GM12875 (cell line): ENCODE measurements around the gene GFPT2.

Experiments
- H3K4me3 ChIP-seq: one replicate; pipeline ENCODE4 v1.5.1; 2011; ENCODE audit warnings: low read depth, low read length, control low read depth
- TF ChIP-seq, protein P1 (sequence below): IDR thresholded peaks from 2 replicates; pipeline ENCODE4 v1.5.1; 2011; ENCODE audit warnings: low read depth, mild to moderate bottlenecking, control low read depth, inconsistent platforms, low read length, moderate library complexity, borderline replicate concordance; ENCODE audit not compliant: insufficient read depth

Gene GFPT2

DNA sequence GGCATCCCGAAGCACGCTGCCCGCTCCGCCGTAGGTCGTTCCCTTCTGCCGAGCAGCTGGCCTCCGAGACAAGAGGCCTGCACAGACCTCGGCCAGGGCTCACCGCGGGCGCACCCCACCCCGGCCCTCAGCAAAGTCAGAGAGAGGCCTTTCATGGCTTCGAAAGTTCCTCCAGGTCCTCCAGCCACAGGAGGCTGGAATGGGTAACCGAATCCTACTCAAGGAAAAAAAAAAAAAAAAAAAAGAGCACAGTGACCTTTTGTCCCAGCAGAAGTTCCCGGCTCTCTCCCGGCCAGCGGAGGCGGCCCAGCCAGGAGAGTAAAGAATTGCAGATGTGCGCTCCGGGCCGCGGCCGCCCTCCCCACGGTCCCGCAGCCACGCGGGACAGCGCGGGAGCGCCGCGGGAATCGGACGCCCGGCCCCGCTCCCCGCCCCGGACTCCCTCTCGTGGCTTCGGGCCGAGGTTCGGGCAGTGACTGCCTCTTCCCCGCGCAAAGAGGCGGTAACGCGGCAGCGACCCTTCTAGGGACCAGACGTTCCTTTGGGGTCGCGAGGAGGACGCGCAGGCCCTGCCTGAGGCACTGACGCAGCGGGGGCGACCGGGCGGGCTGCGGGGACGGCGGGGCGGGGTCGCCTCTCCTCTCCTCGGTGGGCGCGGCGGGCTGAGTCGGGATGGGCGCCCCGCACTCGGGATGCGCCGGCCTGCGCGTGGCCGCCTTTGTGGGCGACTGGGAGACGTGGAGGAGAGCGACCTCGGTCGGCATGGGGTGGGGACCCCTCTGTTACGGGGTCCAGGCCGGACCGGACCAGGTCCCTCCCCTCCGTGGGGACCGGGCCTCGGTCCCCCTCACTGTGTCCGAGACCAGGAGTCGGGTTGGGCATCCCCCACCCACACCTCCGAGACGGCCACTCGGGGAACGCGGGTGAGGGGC is 754 bp downstream of the GFPT2 start:
- no peak overlapping the region for H3K4me3 ChIP-seq
- TF ChIP-seq, protein P1, sequence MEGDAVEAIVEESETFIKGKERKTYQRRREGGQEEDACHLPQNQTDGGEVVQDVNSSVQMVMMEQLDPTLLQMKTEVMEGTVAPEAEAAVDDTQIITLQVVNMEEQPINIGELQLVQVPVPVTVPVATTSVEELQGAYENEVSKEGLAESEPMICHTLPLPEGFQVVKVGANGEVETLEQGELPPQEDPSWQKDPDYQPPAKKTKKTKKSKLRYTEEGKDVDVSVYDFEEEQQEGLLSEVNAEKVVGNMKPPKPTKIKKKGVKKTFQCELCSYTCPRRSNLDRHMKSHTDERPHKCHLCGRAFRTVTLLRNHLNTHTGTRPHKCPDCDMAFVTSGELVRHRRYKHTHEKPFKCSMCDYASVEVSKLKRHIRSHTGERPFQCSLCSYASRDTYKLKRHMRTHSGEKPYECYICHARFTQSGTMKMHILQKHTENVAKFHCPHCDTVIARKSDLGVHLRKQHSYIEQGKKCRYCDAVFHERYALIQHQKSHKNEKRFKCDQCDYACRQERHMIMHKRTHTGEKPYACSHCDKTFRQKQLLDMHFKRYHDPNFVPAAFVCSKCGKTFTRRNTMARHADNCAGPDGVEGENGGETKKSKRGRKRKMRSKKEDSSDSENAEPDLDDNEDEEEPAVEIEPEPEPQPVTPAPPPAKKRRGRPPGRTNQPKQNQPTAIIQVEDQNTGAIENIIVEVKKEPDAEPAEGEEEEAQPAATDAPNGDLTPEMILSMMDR, result no peak

DNA sequence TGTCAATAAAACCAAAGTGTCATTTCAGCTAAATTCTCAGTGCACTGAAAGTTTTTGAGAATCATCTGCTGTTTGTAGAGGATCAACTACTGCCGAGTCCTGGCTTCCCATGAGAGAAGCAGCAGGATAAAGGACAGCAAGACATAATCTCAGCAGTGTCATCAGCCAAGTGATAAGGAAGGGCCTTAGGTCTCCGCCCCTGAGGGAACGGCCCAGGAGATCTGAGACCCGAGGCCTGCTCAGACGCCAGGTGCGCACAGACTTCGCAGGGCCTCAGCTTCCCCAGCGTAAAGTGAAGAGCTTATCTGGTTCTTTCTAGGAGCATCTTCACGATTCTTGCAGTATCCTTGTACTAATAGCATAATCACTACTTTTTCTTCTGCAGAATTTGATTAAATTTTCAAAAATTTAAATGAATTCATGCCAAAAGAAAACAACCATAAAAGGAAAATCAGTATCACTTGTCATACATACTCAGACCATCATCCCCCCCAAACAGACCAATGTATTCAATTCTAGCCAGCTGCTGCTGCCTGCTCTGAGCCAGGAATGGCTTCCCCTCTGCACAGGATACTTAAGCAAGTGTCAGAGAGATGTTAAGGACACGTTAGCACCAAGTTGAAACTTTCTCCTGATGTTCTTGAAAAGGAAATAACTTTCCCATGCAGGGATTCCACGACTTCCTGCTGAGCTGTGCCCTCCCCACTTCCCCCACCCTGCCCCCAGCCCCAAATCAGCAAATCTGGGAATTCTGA is 2.2 kb downstream of the GFPT2 start:
- TF ChIP-seq, protein P1, result no peak
- no peak overlapping the region for H3K4me3 ChIP-seq

DNA sequence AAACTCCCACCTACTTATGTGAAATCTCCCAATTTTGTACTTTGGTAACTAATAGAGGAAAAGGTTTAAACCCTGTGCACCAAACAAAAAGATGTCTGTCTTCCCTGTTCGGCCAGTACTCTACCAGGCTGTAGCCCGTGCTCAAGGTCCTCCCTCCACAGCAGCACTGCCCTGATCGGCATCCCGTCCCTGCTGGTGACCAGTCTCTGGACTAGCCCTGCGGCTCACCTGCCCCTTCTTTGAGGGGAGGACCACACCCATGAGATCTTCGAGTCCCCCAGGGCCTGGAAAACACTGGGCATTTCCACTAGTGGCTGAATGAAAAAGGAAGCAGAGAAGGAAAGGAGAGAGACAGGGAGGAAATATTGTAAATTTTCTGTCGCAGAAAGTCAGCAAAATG is 2.8 kb downstream of the GFPT2 start:
- TF ChIP-seq, protein P1, result no peak
- H3K4me3 ChIP-seq, result no peak overlapping the region

DNA sequence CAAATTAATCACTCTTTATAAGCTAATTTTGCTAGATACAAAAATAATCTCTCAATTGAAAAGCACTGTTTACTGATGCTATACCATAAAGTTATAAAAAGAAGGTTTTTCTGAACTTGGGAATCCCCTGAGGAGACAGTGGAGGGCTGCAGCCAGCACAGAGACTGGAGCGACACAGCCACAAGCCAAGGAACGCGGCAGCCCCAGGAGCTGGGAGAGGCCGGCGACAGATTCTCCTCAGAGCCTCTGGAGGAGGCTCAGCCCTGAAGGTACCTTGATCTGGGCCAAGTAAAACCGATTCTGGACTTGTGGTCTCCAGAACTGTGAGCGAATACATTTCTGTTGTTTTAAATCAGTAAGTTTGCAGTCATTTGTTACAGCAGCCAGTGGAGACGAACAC is 3.7 kb downstream of the GFPT2 start:
- TF ChIP-seq, protein P1, result no peak
- no peak overlapping the region for H3K4me3 ChIP-seq

DNA sequence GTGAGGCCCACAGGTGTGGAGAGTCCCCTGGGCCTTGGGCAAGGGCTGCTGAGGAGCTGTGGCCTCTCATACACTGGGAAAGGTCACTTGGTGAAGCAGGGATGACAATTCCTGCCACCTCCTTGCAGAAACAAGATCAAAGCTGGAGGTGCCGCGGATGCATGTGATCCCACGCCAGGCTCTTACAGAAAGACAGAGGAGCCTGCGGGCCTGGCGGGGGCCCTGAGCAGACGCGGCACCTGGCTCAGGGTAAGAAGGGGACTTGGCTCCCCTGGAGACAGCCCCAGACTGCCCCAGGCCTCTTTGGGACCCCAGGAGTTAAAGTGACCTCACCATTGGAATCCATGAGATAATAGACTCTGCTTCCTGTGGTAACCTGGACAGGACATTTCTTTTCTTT is 4.8 kb downstream of the GFPT2 start:
- TF ChIP-seq, protein P1, result no peak
- H3K4me3 ChIP-seq, result no peak overlapping the region

DNA sequence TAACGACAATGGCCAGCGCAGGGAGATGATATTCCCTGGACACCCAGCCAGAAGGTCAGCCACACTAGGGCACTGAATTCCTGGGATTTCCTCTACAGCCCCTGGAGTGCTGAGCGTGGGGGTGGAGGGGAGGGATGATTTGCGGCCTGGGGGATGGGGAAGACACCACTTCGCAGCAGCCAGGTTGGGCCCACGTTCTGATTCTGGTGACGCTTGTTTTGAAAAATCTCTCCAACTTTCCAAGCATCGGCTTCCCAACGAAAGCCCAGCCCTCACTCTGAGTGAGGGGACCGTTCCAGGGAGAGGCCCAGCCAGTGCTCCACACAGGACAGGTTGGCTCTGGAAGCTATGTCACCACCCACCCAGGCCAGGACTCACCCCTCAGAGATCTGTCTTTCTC is 5.4 kb downstream of the GFPT2 start:
- TF ChIP-seq, protein P1, result no peak
- no peak overlapping the region for H3K4me3 ChIP-seq
